Right kidney (tissue), 1 donor: ENCODE data around the gene MAML2.

Source experiments
- DNase-seq: peaks from one replicate; pipeline ENCODE4 v3.0.0-alpha.2; 2016

Gene MAML2

GRCh38 chr11:96318399-96318798, 24.6 kb downstream of the MAML2 start:
- no peak for DNase-seq

- DNase-seq: no peak
Measured at GRCh38 chr11:96317985-96318384, 25.0 kb downstream of the MAML2 start.

- DNase-seq: no peak
Measured at GRCh38 chr11:96317571-96317970, 25.4 kb downstream of the MAML2 start.

GRCh38 chr11:96316869-96317268, 26.1 kb downstream of the MAML2 start:
- no peak for DNase-seq

GRCh38 chr11:96315476-96315875, 27.5 kb downstream of the MAML2 start:
- DNase-seq: no peak

- no peak for DNase-seq
Measured at GRCh38 chr11:96314326-96315020, 28.5 kb downstream of the MAML2 start.

- DNase-seq: no peak
Measured at GRCh38 chr11:96313163-96313562, 29.8 kb downstream of the MAML2 start.

- no peak for DNase-seq
Measured at GRCh38 chr11:96311120-96311568, 31.9 kb downstream of the MAML2 start.

GRCh38 chr11:96310236-96310635, 32.8 kb downstream of the MAML2 start:
- no peak for DNase-seq

- DNase-seq: no peak
Measured at GRCh38 chr11:96309643-96310017, 33.4 kb downstream of the MAML2 start.

GRCh38 chr11:96309016-96309642, 33.9 kb downstream of the MAML2 start:
- no peak for DNase-seq

GRCh38 chr11:96307776-96308140, 35.2 kb downstream of the MAML2 start:
- no peak for DNase-seq

GRCh38 chr11:96306933-96307775, 35.8 kb downstream of the MAML2 start:
- peak; percentile 75 for DNase-seq

GRCh38 chr11:96306600-96306932, 36.4 kb downstream of the MAML2 start:
- peak; percentile 63 for DNase-seq

GRCh38 chr11:96306071-96306470, 36.9 kb downstream of the MAML2 start:
- no peak for DNase-seq

- no peak for DNase-seq
Measured at GRCh38 chr11:96303980-96304379, 39.0 kb downstream of the MAML2 start.

GRCh38 chr11:96303064-96303463, 39.9 kb downstream of the MAML2 start:
- DNase-seq: no peak

GRCh38 chr11:96301818-96302217, 41.2 kb downstream of the MAML2 start:
- no peak for DNase-seq

- no peak for DNase-seq
Measured at GRCh38 chr11:96299155-96299888, 43.7 kb downstream of the MAML2 start.

- no peak for DNase-seq
Measured at GRCh38 chr11:96295369-96295768, 47.6 kb downstream of the MAML2 start.

- DNase-seq: no peak
Measured at GRCh38 chr11:96294289-96294688, 48.7 kb downstream of the MAML2 start.

GRCh38 chr11:96293598-96294021, 49.4 kb downstream of the MAML2 start:
- no peak for DNase-seq

GRCh38 chr11:96293109-96293508, 49.9 kb downstream of the MAML2 start:
- no peak for DNase-seq
